Caco-2 (cell line): ENCODE results near the gene COQ9. TPM values are rescaled to one million over a fixed set of nuclear protein-coding genes. Genes with fewer than 3 reads are reported as not detected.
A peak's percentile ranks its signal among the peaks of the same experiment; 100 is the strongest.

Source experiments
- BruUV-seq: library from RNA; stranded (reverse); fragments of 400-500 nt; replicated peaks from 2 replicates; lab custom pipeline; 2021; lab: Mats Ljungman, UMichigan
- CTCF ChIA-PET: fragments of 300-600 bp; sonication (Branson Sonifier 250); formaldehyde crosslinking; loops from one replicate; lab custom pipeline; 2022; ENCODE audit warnings: antibody characterized with exemption; lab: Charles Lee
- POLR2A ChIA-PET: fragments of 300-600 bp; sonication (Branson Sonifier 250); formaldehyde crosslinking; loops from one replicate; lab custom pipeline; 2022; ENCODE audit warnings: antibody characterized with exemption; lab: Charles Lee
- DNase-seq, 2 experiments: peaks; one replicate each; pipeline versions ENCODE4 v3.0.0 to v3.0.0-alpha.2; 2020 to 2022
- H3K27me3 ChIP-seq: replicated peaks from 2 replicates; pipeline ENCODE4 v1.6.0; 2011; ENCODE audit warnings: low read length; ENCODE audit not compliant: control insufficient read depth, insufficient read depth
- H3K36me3 ChIP-seq: 2 replicates; pipeline ENCODE4 v1.5.1; 2011; ENCODE audit warnings: low read length; ENCODE audit not compliant: control insufficient read depth, insufficient read depth
- H3K4me1 ChIP-seq: fragments of 250-450 bp; sonication (Bioruptor Pico); 2 replicates; pipeline ENCODE4 v1.5.1; 2020; ENCODE audit warnings: mild to moderate bottlenecking
- H3K4me3 ChIP-seq: 2 replicates; pipeline ENCODE4 v1.5.1; 2011; ENCODE audit warnings: low read depth, mild to moderate bottlenecking, control low read depth, low read length
- H3K9me3 ChIP-seq: fragments of 250-450 bp; sonication (Bioruptor Pico); 2 replicates; pipeline ENCODE4 v1.5.1; 2020; ENCODE audit warnings: mild to moderate bottlenecking, moderate library complexity
- H3K27ac Mint-ChIP-seq: one replicate; pipeline ENCODE4 v1.8.0; 2022; ENCODE audit warnings: mixed read lengths; ENCODE audit not compliant: unreplicated experiment
- H3K27me3 Mint-ChIP-seq: one replicate; pipeline ENCODE4 v1.8.0; 2022; ENCODE audit warnings: mixed read lengths; ENCODE audit not compliant: insufficient read depth, unreplicated experiment
- H3K36me3 Mint-ChIP-seq: one replicate; pipeline ENCODE4 v1.8.0; 2022; ENCODE audit warnings: mild to moderate bottlenecking, mixed read lengths; ENCODE audit not compliant: insufficient read depth, unreplicated experiment
- H3K4me1 Mint-ChIP-seq: one replicate; pipeline ENCODE4 v1.8.0; 2022; ENCODE audit warnings: low read depth, mixed read lengths; ENCODE audit not compliant: unreplicated experiment
- H3K4me3 Mint-ChIP-seq: one replicate; pipeline ENCODE4 v1.8.0; 2022; ENCODE audit warnings: mild to moderate bottlenecking, moderate library complexity, mixed read lengths; ENCODE audit not compliant: unreplicated experiment
- H3K9me3 Mint-ChIP-seq: one replicate; pipeline ENCODE4 v1.8.0; 2022; ENCODE audit warnings: mixed read lengths; ENCODE audit not compliant: unreplicated experiment
- intact Hi-C: fragments of 100-400 bp; cut with micrococcal nuclease; formaldehyde crosslinking; loops from one replicate; pipeline ENCODE4 v1.10.0; 2022; ENCODE audit not compliant: unreplicated experiment
- total RNA-seq: library from RNA; stranded (reverse); gene quantifications from 2 replicates; pipeline ENCODE4 v1.2.3, GENCODE V29; 2022
- TF ChIP-seq, protein P1 (sequence below), 2 experiments: fragments of 200-600 bp in 1 of 2; IDR thresholded peaks; 1 replicate in 1 of 2; 2 replicates in 1 of 2; pipeline versions ENCODE4 v1.5.1 to v1.8.0; 2011 to 2022; ENCODE audit warnings: antibody characterized with exemption in 1 of 2, control low read depth in 1 of 2, inconsistent platforms in 1 of 2, low read depth in 1 of 2, low read length in 1 of 2, mild to moderate bottlenecking in 1 of 2, moderate library complexity in 1 of 2; ENCODE audit not compliant: insufficient read depth in 1 of 2, severe bottlenecking in 1 of 2, unreplicated experiment in 1 of 2

Gene COQ9
- total RNA-seq, 1 experiment from 2014 or later: 50.9 TPM

- no TSS peak for BruUV-seq
- no peak for DNase-seq
- Mint-ChIP-seq H3K36me3 (peaks cover 83% of the 10 kb centered on the region), H3K27me3 (no peaks in the 10 kb centered on the region), H3K4me1 (peaks cover 7% of the 10 kb centered on the region), H3K27ac (peak overlapping the region; percentile 57), H3K4me3 (no peak overlapping the region), H3K9me3 (no peaks in the 10 kb centered on the region)
- ChIA-PET CTCF (no interaction called here), POLR2A (no interaction called here)
- peaks cover 27% of the 10 kb centered on the region for H3K36me3 ChIP-seq
- TF ChIP-seq, protein P1, sequence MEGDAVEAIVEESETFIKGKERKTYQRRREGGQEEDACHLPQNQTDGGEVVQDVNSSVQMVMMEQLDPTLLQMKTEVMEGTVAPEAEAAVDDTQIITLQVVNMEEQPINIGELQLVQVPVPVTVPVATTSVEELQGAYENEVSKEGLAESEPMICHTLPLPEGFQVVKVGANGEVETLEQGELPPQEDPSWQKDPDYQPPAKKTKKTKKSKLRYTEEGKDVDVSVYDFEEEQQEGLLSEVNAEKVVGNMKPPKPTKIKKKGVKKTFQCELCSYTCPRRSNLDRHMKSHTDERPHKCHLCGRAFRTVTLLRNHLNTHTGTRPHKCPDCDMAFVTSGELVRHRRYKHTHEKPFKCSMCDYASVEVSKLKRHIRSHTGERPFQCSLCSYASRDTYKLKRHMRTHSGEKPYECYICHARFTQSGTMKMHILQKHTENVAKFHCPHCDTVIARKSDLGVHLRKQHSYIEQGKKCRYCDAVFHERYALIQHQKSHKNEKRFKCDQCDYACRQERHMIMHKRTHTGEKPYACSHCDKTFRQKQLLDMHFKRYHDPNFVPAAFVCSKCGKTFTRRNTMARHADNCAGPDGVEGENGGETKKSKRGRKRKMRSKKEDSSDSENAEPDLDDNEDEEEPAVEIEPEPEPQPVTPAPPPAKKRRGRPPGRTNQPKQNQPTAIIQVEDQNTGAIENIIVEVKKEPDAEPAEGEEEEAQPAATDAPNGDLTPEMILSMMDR (IDR thresholded peaks at IDR 0.05; ENCODE audit: insufficient read depth in 1 of 2, low read depth in 1 of 2, low read length in 1 of 2, severe bottlenecking in 1 of 2, unreplicated experiment in 1 of 2): no peak
- H3K27me3 ChIP-seq: no peaks in the 10 kb centered on the region
- H3K4me3 ChIP-seq: no peak overlapping the region
- intact Hi-C loops: no loop called here
- peaks cover 19% of the 10 kb centered on the region for H3K4me1 ChIP-seq
- no peaks in the 10 kb centered on the region for H3K9me3 ChIP-seq
These were observed 22.7 kb downstream of the COQ9 start for GRCh38 chr16:57469917-57470470.

DNA sequence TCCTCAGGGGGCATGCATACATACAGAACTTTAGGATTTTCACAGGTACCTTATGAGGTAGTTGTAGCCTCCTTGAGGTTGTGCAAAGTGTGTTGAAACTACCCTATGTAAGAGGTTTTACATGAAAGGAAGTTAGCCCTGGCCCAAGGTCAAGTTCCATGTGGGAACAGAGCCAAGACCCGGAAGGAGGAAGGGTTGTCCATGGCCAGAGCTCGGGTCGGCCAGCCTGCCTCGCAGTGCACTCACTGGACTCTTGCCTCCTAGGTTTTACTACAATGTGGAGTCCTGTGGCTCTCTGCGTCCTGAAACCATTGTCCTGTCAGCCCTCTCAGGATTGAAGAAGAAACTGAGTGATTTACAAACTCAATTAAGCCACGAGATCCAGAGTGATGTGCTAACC lies 23.4 kb downstream of the COQ9 start:
- no peak for DNase-seq
- Histone ChIP-seq H3K9me3 (no peaks in the 10 kb centered on the region), H3K4me3 (no peak overlapping the region), H3K36me3 (peaks cover 27% of the 10 kb centered on the region), H3K4me1 (peaks cover 19% of the 10 kb centered on the region), H3K27me3 (no peaks in the 10 kb centered on the region)
- Mint-ChIP-seq H3K36me3 (peaks cover 82% of the 10 kb centered on the region), H3K4me1 (peaks cover 7% of the 10 kb centered on the region), H3K27me3 (no peaks in the 10 kb centered on the region), H3K9me3 (no peaks in the 10 kb centered on the region), H3K27ac (no peak overlapping the region), H3K4me3 (no peak overlapping the region)
- CTCF ChIA-PET: interaction anchor here (1.3 kb wide), 1 partner anchor 8 kb away, joined by 4 read pairs; the partner anchor contains the start of gene POLR2C
- BruUV-seq: no TSS peak
- POLR2A ChIA-PET: interaction anchor here (1.1 kb wide), 1 partner anchor 58 kb away, joined by 9 read pairs; no protein-coding TSS in a partner anchor
- TF ChIP-seq, protein P1 (IDR thresholded peaks at IDR 0.05; ENCODE audit: insufficient read depth in 1 of 2, low read depth in 1 of 2, low read length in 1 of 2, severe bottlenecking in 1 of 2, unreplicated experiment in 1 of 2): no peak
- intact Hi-C loops: no loop called here

GRCh38 chr16:57471209-57471608 lies 23.9 kb downstream of the COQ9 start:
- no peak overlapping the region for H3K4me3 Mint-ChIP-seq
- H3K36me3 ChIP-seq: peaks cover 27% of the 10 kb centered on the region
- TF ChIP-seq, protein P1 (IDR thresholded peaks at IDR 0.05; ENCODE audit: insufficient read depth in 1 of 2, low read depth in 1 of 2, low read length in 1 of 2, severe bottlenecking in 1 of 2, unreplicated experiment in 1 of 2): no peak
- H3K36me3 Mint-ChIP-seq: peaks cover 82% of the 10 kb centered on the region
- intact Hi-C loops: no loop called here
- BruUV-seq: TSS peak; percentile 21
- POLR2A ChIA-PET: interaction anchor here (1.1 kb wide), 1 partner anchor 57 kb away, joined by 9 read pairs; no protein-coding TSS in a partner anchor
- DNase-seq: no peak
- H3K9me3 ChIP-seq: no peaks in the 10 kb centered on the region
- CTCF ChIA-PET: interaction anchor here (1.3 kb wide), 1 partner anchor 9 kb away, joined by 4 read pairs; the partner anchor contains the start of gene POLR2C
- H3K27me3 Mint-ChIP-seq: no peaks in the 10 kb centered on the region
- H3K4me1 ChIP-seq: peaks cover 22% of the 10 kb centered on the region
- H3K4me3 ChIP-seq: no peak overlapping the region
- H3K27ac Mint-ChIP-seq: no peak overlapping the region
- peaks cover 7% of the 10 kb centered on the region for H3K4me1 Mint-ChIP-seq
- H3K9me3 Mint-ChIP-seq: no peaks in the 10 kb centered on the region
- H3K27me3 ChIP-seq: no peaks in the 10 kb centered on the region
